GM12878 (cell line): Measurements from ENCODE around the gene CD3G. TPM values are rescaled to one million over a fixed set of nuclear protein-coding genes. Genes with fewer than 3 reads are reported as not detected.

Experiments
- ASH2L ChIP-seq: fragments of 300-600, 200-600 bp; sonication (generic); IDR thresholded peaks from 2 replicates; pipeline ENCODE4 v1.6.1; 2017; ENCODE audit warnings: low read depth, mild to moderate bottlenecking, borderline replicate concordance
- HCFC1 ChIP-seq: fragments of 150-350 bp; IDR thresholded peaks from 2 replicates; pipeline ENCODE4 v1.6.1; 2014; ENCODE audit warnings: low read length
- JUND ChIP-seq: IDR thresholded peaks from 2 replicates; pipeline ENCODE4 v1.6.1; 2012; ENCODE audit warnings: low read depth, mild to moderate bottlenecking, low read length, improper control_type of control experiment, moderate library complexity
- LARP7 ChIP-seq: fragments of 450-650 bp; IDR thresholded peaks from 2 replicates; pipeline ENCODE4 v1.6.1; 2017; ENCODE audit warnings: mild to moderate bottlenecking
- MTA2 ChIP-seq: fragments of 450-650 bp; IDR thresholded peaks from 2 replicates; pipeline ENCODE4 v1.6.1; 2016; ENCODE audit warnings: low read depth, mild to moderate bottlenecking, moderate library complexity
- MXI1 ChIP-seq: fragments of 150-350 bp; IDR thresholded peaks from 2 replicates; pipeline ENCODE4 v1.6.1; 2011; ENCODE audit warnings: low read depth, mild to moderate bottlenecking, inconsistent platforms, low read length, improper control_type of control experiment
- MYB ChIP-seq: fragments of 150-350 bp; IDR thresholded peaks from 2 replicates; pipeline ENCODE4 v1.6.1; 2014; ENCODE audit warnings: mild to moderate bottlenecking, low read depth, low read length, borderline replicate concordance
- PKNOX1 ChIP-seq: fragments of 450-650 bp; IDR thresholded peaks from 2 replicates; pipeline ENCODE4 v1.6.1; 2016; ENCODE audit warnings: mild to moderate bottlenecking
- POLR2AphosphoS5 ChIP-seq: IDR thresholded peaks from 2 replicates; pipeline ENCODE4 v1.6.1; 2011; ENCODE audit warnings: mild to moderate bottlenecking, low read length, inconsistent platforms
- RB1 ChIP-seq: fragments of 450-650 bp; formaldehyde crosslinking; IDR thresholded peaks from 2 replicates; pipeline ENCODE4 v1.6.1; 2017; ENCODE audit warnings: mild to moderate bottlenecking, borderline replicate concordance
- SIX5 ChIP-seq: IDR thresholded peaks from 2 replicates; pipeline ENCODE4 v1.6.1; 2011; ENCODE audit warnings: mild to moderate bottlenecking, low read depth, low read length, moderate library complexity; ENCODE audit not compliant: severe bottlenecking
- STAT1 ChIP-seq: fragments of 450-650 bp; conservative IDR thresholded peaks from 2 replicates; pipeline ENCODE4 v1.6.1; 2014; ENCODE audit warnings: antibody characterized with exemption, mild to moderate bottlenecking
- TBL1XR1 ChIP-seq: IDR thresholded peaks from 2 replicates; pipeline ENCODE4 v1.6.1; 2012; ENCODE audit warnings: low read depth, low read length, improper control_type of control experiment
- TCF7 ChIP-seq: IDR thresholded peaks from 2 replicates; pipeline ENCODE4 v1.6.1; 2014; ENCODE audit warnings: antibody characterized with exemption, borderline replicate concordance
- YY1 ChIP-seq: IDR thresholded peaks from 2 replicates; pipeline ENCODE4 v1.6.1; 2011; ENCODE audit warnings: low read depth, mild to moderate bottlenecking, low read length
- ZBTB40 ChIP-seq: fragments of 450-650 bp; IDR thresholded peaks from 2 replicates; pipeline ENCODE4 v1.6.1; 2016; ENCODE audit warnings: mild to moderate bottlenecking, moderate library complexity, borderline replicate concordance
- ZNF24 ChIP-seq: fragments of 450-650 bp; IDR thresholded peaks from 2 replicates; pipeline ENCODE4 v1.6.1; 2017; ENCODE audit warnings: antibody characterized with exemption, mild to moderate bottlenecking
- ZNF384 ChIP-seq: IDR thresholded peaks from 2 replicates; pipeline ENCODE4 v1.6.1; 2012; ENCODE audit warnings: low read depth, mild to moderate bottlenecking, low read length, improper control_type of control experiment, borderline replicate concordance
- ZNF592 ChIP-seq: fragments of 450-650 bp; IDR thresholded peaks from 2 replicates; pipeline ENCODE4 v1.6.1; 2017; ENCODE audit warnings: mild to moderate bottlenecking, moderate library complexity
- ZZZ3 ChIP-seq: IDR thresholded peaks from 2 replicates; pipeline ENCODE4 v1.6.1; 2011; ENCODE audit warnings: low read depth; ENCODE audit not compliant: control insufficient read depth, insufficient read length
- polyA plus RNA-seq, 11 experiments: library from polyadenylated mRNA; depleted of rRNA in 4 of 11; unstranded in 6 of 11; stranded (reverse) in 5 of 11; fragments of >200 nt; fragmentation: Nextera tagmentation in 4 of 11; fragmentation: Illumina TruSeq in 1 of 11; extraction: Ambion mirVana in 4 of 11; extraction: Trizol in 1 of 11; gene quantifications; 1 replicate in 1 of 11; 2 replicates in 10 of 11; pipeline versions ENCODE4 v1.2.1 to v1.2.3, GENCODE V29; 2011 to 2016; ENCODE audit warnings: inconsistent platforms in 2 of 11, missing spikeins in 2 of 11, low read depth in 1 of 11
- total RNA-seq, 4 experiments: library from RNA; depleted of rRNA in 3 of 4; stranded (reverse); fragments of >200 nt in 3 of 4; fragmentation: Illumina TruSeq in 1 of 4; extraction: Trizol in 1 of 4; gene quantifications; 2 replicates each; pipeline versions ENCODE4 v1.2.1 to v1.2.3, GENCODE V29; 2013 to 2021

The CD3G gene
- total and polyA plus RNA-seq, 10 of the 15 experiments (the other 5 are each of a cell fraction or from before 2014, with no cell fraction given) = 0.10 to 0.16 (median 0.13) TPM; not detected in 7

- TF ChIP-seq ZNF384 (no peak), JUND (peak; percentile 28; the same call in 1 of the 2 replicates), POLR2AphosphoS5 (peak; percentile 88), SIX5 (peak; percentile 8), MTA2 (0 out of 2 replicates have a peak, but pooled peaks have one; percentile 35), PKNOX1 (0 out of 2 replicates have a peak, but pooled peaks have one; percentile 5), LARP7 (peak; percentile 65), MYB (peak; percentile 99), YY1 (peak; percentile 39; the same call in 1 of the 2 replicates), TCF7 (no peak), ZZZ3 (no peak), ZNF24 (peak; percentile 87), STAT1 (0 out of 2 replicates have a peak, but pooled peaks have one; percentile 22), ASH2L (no peak; the same call in 1 of the 2 replicates), TBL1XR1 (0 out of 2 replicates have a peak, but pooled peaks have one; percentile 31), RB1 (peak; percentile 78; the same call in 1 of the 2 replicates), MXI1 (peak; percentile 70), ZBTB40 (peak; percentile 73; the same call in 1 of the 2 replicates), ZNF592 (peak; percentile 77; the same call in 1 of the 2 replicates), HCFC1 (peak; percentile 57)
These were observed 57.2 kb downstream of the CD3G start, which contains the start of gene ATP5MG (continued) for GRCh38 chr11:118401151-118401879.
